ENCODE results near the gene SLC25A6. TPM values are rescaled to one million over a fixed set of nuclear protein-coding genes. Genes with fewer than 3 reads are reported as not detected.

SLC25A6 gene
- total and polyA plus RNA-seq, 10 of the 15 experiments (the other 5 are each of a cell fraction or from before 2014, with no cell fraction given), result 61.9 to 642 (median 322) TPM

GRCh38 chrX:1423215-1423614, 31.3 kb upstream of the SLC25A6 start:
- no peak overlapping the region for H3K9ac ChIP-seq (ENCODE audit: control insufficient read depth, insufficient read depth, low read length)
- ChIA-PET SMC1A (ENCODE audit: uncharacterized antibody, unreplicated experiment) (no interaction called here), CTCF (no interaction called here), RAD21 (ENCODE audit: unreplicated experiment) (no interaction called here), POLR2A (no interaction called here)
- DNase-seq (ENCODE audit: low read depth, low spot score), result no peak
- no peaks in the 10 kb centered on the region for H4K20me1 ChIP-seq (ENCODE audit: control insufficient read depth, insufficient read depth)
- no TSS peak for BruUV-seq (replicated peaks)
- 50% methylated on average over 2 of the region's 2 CpGs for WGBS (ENCODE audit: insufficient coverage, insufficient replicate concordance, low lambda C conversion rate, missing lambda C conversion rate)
- H3K27ac ChIP-seq (ENCODE audit: control insufficient read depth, insufficient read depth), result no peak overlapping the region
- no peak overlapping the region for H3K4me3 ChIP-seq
- peaks cover 26% of the 10 kb centered on the region for H3K9me3 ChIP-seq (replicated peaks; ENCODE audit: control insufficient read depth, insufficient read depth, low read length)
- no peak for FAIRE-seq
- H3K4me1 ChIP-seq (ENCODE audit: control insufficient read depth, insufficient read depth, low read length), result no peaks in the 10 kb centered on the region
- H2AFZ ChIP-seq (ENCODE audit: control insufficient read depth, low read depth, low read length), result no peak overlapping the region
- peaks cover 24 to 36% of the 10 kb centered on the region in 2 experiments for H3K36me3 ChIP-seq (ENCODE audit: control insufficient read depth in 2 of 2, insufficient read depth in 2 of 2, low read length in 1 of 2)
- no peak for ATAC-seq
- no peak overlapping the region for H3K4me2 ChIP-seq (ENCODE audit: control insufficient read depth, insufficient read depth)
- no peaks in the 10 kb centered on the region for H3K27me3 ChIP-seq (replicated peaks in 1 of 2; ENCODE audit: control insufficient read depth in 2 of 2, insufficient read depth in 2 of 2, low read length in 1 of 2)
- TF ChIP-seq MYC (IDR thresholded peaks at IDR 0.05; ENCODE audit: insufficient read depth, insufficient read length, insufficient replicate concordance, low read length, severe bottlenecking) (no peak), POLR2A (IDR thresholded peaks at IDR 0.05; ENCODE audit: low read depth, low read length) (no peak), ZBTB40 (IDR thresholded peaks at IDR 0.05; ENCODE audit: borderline replicate concordance) (no peak), MXI1 (IDR thresholded peaks at IDR 0.05; ENCODE audit: low read depth, low read length) (no peak)
- intact Hi-C loops (cut with micrococcal nuclease; ENCODE audit: unreplicated experiment), result no loop called here
- in situ Hi-C loops (cut with MboI), result no loop called here
- no peaks in the 10 kb centered on the region for H3K79me2 ChIP-seq (ENCODE audit: control insufficient read depth, insufficient read depth, low read length)

- ChIA-PET SMC1A (ENCODE audit: uncharacterized antibody, unreplicated experiment) (no interaction called here), CTCF (no interaction called here), RAD21 (ENCODE audit: unreplicated experiment) (no interaction called here), POLR2A (no interaction called here)
- no peak overlapping the region for H3K9ac ChIP-seq (ENCODE audit: control insufficient read depth, insufficient read depth, low read length)
- no peak overlapping the region for H2AFZ ChIP-seq (ENCODE audit: control insufficient read depth, low read depth, low read length)
- H3K4me3 ChIP-seq, result no peak overlapping the region
- no peaks in the 10 kb centered on the region for H3K27me3 ChIP-seq (replicated peaks in 1 of 2; ENCODE audit: control insufficient read depth in 2 of 2, insufficient read depth in 2 of 2, low read length in 1 of 2)
- peaks cover 26% of the 10 kb centered on the region for H3K9me3 ChIP-seq (replicated peaks; ENCODE audit: control insufficient read depth, insufficient read depth, low read length)
- no TSS peak for BruUV-seq (replicated peaks)
- no peak for TF ChIP-seq EP300 (IDR thresholded peaks at IDR 0.05; ENCODE audit: borderline replicate concordance in 1 of 2, control insufficient read depth in 1 of 2, low read depth in 2 of 2, low read length in 2 of 2)
- TF ChIP-seq YY1 (IDR thresholded peaks at IDR 0.05; ENCODE audit: low read depth, low read length), result no peak
- TF ChIP-seq ESRRA (IDR thresholded peaks at IDR 0.05; ENCODE audit: low read length), result no peak
- no peak for TF ChIP-seq HSF1 (IDR thresholded peaks at IDR 0.05; ENCODE audit: low read depth, low read length)
- TF ChIP-seq IRF4 (IDR thresholded peaks at IDR 0.05; ENCODE audit: low read depth, low read length), result no peak
- TF ChIP-seq GATAD2B (conservative IDR thresholded peaks at IDR 0.05; ENCODE audit: low read depth), result no peak
- no peak for TF ChIP-seq SIX5 (IDR thresholded peaks at IDR 0.05; ENCODE audit: low read depth, low read length, severe bottlenecking)
- no peak for TF ChIP-seq BCL11A (IDR thresholded peaks at IDR 0.05; ENCODE audit: low read depth, low read length)
- ATAC-seq (no peak), DNase-seq (ENCODE audit: low read depth, low spot score) (no peak), FAIRE-seq (no peak)
- H4K20me1 ChIP-seq (ENCODE audit: control insufficient read depth, insufficient read depth), result no peaks in the 10 kb centered on the region
- in situ Hi-C loops (cut with MboI) (no loop called here), intact Hi-C loops (cut with micrococcal nuclease; ENCODE audit: unreplicated experiment) (no loop called here)
- WGBS (ENCODE audit: insufficient coverage, insufficient replicate concordance, low lambda C conversion rate, missing lambda C conversion rate), result 95% methylated on average over 4 of the region's 4 CpGs
- no peak overlapping the region for H3K4me2 ChIP-seq (ENCODE audit: control insufficient read depth, insufficient read depth)
- peaks cover 25 to 37% of the 10 kb centered on the region in 2 experiments for H3K36me3 ChIP-seq (ENCODE audit: control insufficient read depth in 2 of 2, insufficient read depth in 2 of 2, low read length in 1 of 2)
- no peak overlapping the region for H3K27ac ChIP-seq (ENCODE audit: control insufficient read depth, insufficient read depth)
- no peaks in the 10 kb centered on the region for H3K4me1 ChIP-seq (ENCODE audit: control insufficient read depth, insufficient read depth, low read length)
- H3K79me2 ChIP-seq (ENCODE audit: control insufficient read depth, insufficient read depth, low read length), result no peaks in the 10 kb centered on the region
Measured at GRCh38 chrX:1422135-1422465, 30.2 kb upstream of the SLC25A6 start.
